ENCODE measurements around the gene MAFG.

- TF ChIP-seq ZNF544 (tag by site-specific recombination; IDR thresholded peaks at IDR 0.05) (no peak), ZNF639 (tag by site-specific recombination; IDR thresholded peaks at IDR 0.05) (no peak), ZNF350 (tag by site-specific recombination; IDR thresholded peaks at IDR 0.05) (no peak), ZNF324 (tag by site-specific recombination; IDR thresholded peaks at IDR 0.05) (no peak), ZBTB44 (tag by site-specific recombination; IDR thresholded peaks at IDR 0.05) (no peak), BCL11A (tag by site-specific recombination; IDR thresholded peaks at IDR 0.05; ENCODE audit: low read depth) (no peak), MEIS1 (CRISPR knock-in tag; IDR thresholded peaks at IDR 0.05; ENCODE audit: borderline replicate concordance) (no peak)
- TF ChIP-seq, protein P1, sequence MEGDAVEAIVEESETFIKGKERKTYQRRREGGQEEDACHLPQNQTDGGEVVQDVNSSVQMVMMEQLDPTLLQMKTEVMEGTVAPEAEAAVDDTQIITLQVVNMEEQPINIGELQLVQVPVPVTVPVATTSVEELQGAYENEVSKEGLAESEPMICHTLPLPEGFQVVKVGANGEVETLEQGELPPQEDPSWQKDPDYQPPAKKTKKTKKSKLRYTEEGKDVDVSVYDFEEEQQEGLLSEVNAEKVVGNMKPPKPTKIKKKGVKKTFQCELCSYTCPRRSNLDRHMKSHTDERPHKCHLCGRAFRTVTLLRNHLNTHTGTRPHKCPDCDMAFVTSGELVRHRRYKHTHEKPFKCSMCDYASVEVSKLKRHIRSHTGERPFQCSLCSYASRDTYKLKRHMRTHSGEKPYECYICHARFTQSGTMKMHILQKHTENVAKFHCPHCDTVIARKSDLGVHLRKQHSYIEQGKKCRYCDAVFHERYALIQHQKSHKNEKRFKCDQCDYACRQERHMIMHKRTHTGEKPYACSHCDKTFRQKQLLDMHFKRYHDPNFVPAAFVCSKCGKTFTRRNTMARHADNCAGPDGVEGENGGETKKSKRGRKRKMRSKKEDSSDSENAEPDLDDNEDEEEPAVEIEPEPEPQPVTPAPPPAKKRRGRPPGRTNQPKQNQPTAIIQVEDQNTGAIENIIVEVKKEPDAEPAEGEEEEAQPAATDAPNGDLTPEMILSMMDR (tag by site-specific recombination; IDR thresholded peaks at IDR 0.05): no peak
Measured at GRCh38 chr17:81930142-81931125, 2.9 kb upstream of the MAFG start.
